ENCODE measurements around the gene CCNY. TPM values are rescaled to one million over a fixed set of nuclear protein-coding genes. Genes with fewer than 3 reads are reported as not detected.
A peak's percentile ranks its signal among the peaks of the same experiment; 100 is the strongest.

The CCNY gene
- total and polyA plus RNA-seq, 8 donors: 10.6 to 41.7 (median 26.6) TPM

- intact Hi-C loops (cut with DNase I): no loop called here
- no peak overlapping the region for H3K4me3 ChIP-seq
- no peak for DNase-seq
- no peak for FAIRE-seq
- H3K36me3 ChIP-seq: no peaks in the 10 kb centered on the region
- TF ChIP-seq CTCF (IDR thresholded peaks at IDR 0.05): no peak
- no peaks in the 10 kb centered on the region for H3K27me3 ChIP-seq
- WGBS, 2 donors: 70 to 73% methylated on average over 9 of the region's 9 CpGs
- ATAC-seq: peak in 3 of 4 donors; percentile 67 to 80 (median 79)
- peaks cover 0 to 8% (median 3%) of the 10 kb centered on the region in 3 donors for H3K4me1 ChIP-seq
- H3K9me3 ChIP-seq: no peaks in the 10 kb centered on the region
- H3K27ac ChIP-seq: no peak overlapping the region
Observed at GRCh38 chr10:35470248-35470924, 134.1 kb downstream of the CCNY start.

GRCh38 chr10:35470925-35471315 is 134.6 kb downstream of the CCNY start:
- ATAC-seq: no peak
- 85 to 90% methylated on average over 5 of the region's 5 CpGs for WGBS, 2 donors
- FAIRE-seq: no peak
- no peak for DNase-seq
- no peak overlapping the region for H3K27ac ChIP-seq
- peaks cover 0 to 8% (median 3%) of the 10 kb centered on the region in 3 donors for H3K4me1 ChIP-seq
- no peak for TF ChIP-seq CTCF (IDR thresholded peaks at IDR 0.05)
- intact Hi-C loops (cut with DNase I): no loop called here
- no peak overlapping the region for H3K4me3 ChIP-seq
- no peaks in the 10 kb centered on the region for H3K27me3 ChIP-seq
- no peaks in the 10 kb centered on the region for H3K9me3 ChIP-seq
- H3K36me3 ChIP-seq: no peaks in the 10 kb centered on the region

- H3K36me3 ChIP-seq: no peaks in the 10 kb centered on the region
- intact Hi-C loops (cut with DNase I): no loop called here
Observed at GRCh38 chr10:35471435-35471834, 135.1 kb downstream of the CCNY start.

GRCh38 chr10:35480142-35480541 is 143.8 kb downstream of the CCNY start:
- H3K27me3 ChIP-seq: no peaks in the 10 kb centered on the region
- no peaks in the 10 kb centered on the region for H3K9me3 ChIP-seq
- 92 to 95% methylated on average over 9 of the region's 9 CpGs for WGBS, 2 donors
- ATAC-seq (no peak), FAIRE-seq (no peak), DNase-seq (no peak)
- no peak overlapping the region for H3K4me3 ChIP-seq
- H3K36me3 ChIP-seq: no peaks in the 10 kb centered on the region
- intact Hi-C loops (cut with DNase I): no loop called here
- no peak for TF ChIP-seq CTCF (IDR thresholded peaks at IDR 0.05)
- no peaks in the 10 kb centered on the region for H3K4me1 ChIP-seq
- H3K27ac ChIP-seq: no peak overlapping the region

More at GRCh38 chr10:35471435-35471834, 135.1 kb downstream of the CCNY start:
- no peak overlapping the region for H3K27ac ChIP-seq
- no peaks in the 10 kb centered on the region for H3K9me3 ChIP-seq
- TF ChIP-seq CTCF (IDR thresholded peaks at IDR 0.05): no peak
- FAIRE-seq (no peak), DNase-seq (no peak), ATAC-seq (peak in 2 of 4 donors; percentile 24 to 35)
- H3K4me1 ChIP-seq: peaks cover 0 to 8% (median 0%) of the 10 kb centered on the region in 3 donors
- H3K4me3 ChIP-seq: no peak overlapping the region
- H3K27me3 ChIP-seq: no peaks in the 10 kb centered on the region
- 51 to 52% methylated on average over 3 of the region's 3 CpGs for WGBS, 2 donors

GRCh38 chr10:35481413-35481812 is 145.1 kb downstream of the CCNY start:
- H3K9me3 ChIP-seq: no peaks in the 10 kb centered on the region
- no peaks in the 10 kb centered on the region for H3K36me3 ChIP-seq
- ATAC-seq (no peak), DNase-seq (no peak), FAIRE-seq (no peak)
- intact Hi-C loops (cut with DNase I): no loop called here
- TF ChIP-seq CTCF (IDR thresholded peaks at IDR 0.05): no peak
- no peak overlapping the region for H3K4me3 ChIP-seq
- no peaks in the 10 kb centered on the region for H3K4me1 ChIP-seq
- no peak overlapping the region for H3K27ac ChIP-seq
- 68 to 72% methylated on average over 2 of the region's 2 CpGs for WGBS, 2 donors
- no peaks in the 10 kb centered on the region for H3K27me3 ChIP-seq
